GM12891 (cell line): Measurements from ENCODE around the gene GPR22. TPM values are rescaled to one million over a fixed set of nuclear protein-coding genes. Genes with fewer than 3 reads are reported as not detected.

Source experiments
- DNase-seq: peaks from one replicate; pipeline ENCODE4 v3.0.0; 2011; ENCODE audit warnings: low spot score; ENCODE audit not compliant: insufficient read length
- FAIRE-seq: peaks from 2 replicates; lab custom pipeline; 2011; peaks lifted over from hg19 to GRCh38; lab: Jason Lieb, UNC
- PAX5 ChIP-seq: IDR thresholded peaks from 2 replicates; pipeline ENCODE4 v1.6.1; 2011; ENCODE audit warnings: low read length, moderate library complexity, mild to moderate bottlenecking; ENCODE audit not compliant: insufficient read depth, severe bottlenecking
- POLR2A ChIP-seq: IDR thresholded peaks from 2 replicates; pipeline ENCODE4 v1.6.1; 2011; ENCODE audit warnings: low read depth, low read length, control low read depth
- POLR2AphosphoS5 ChIP-seq: IDR thresholded peaks from 2 replicates; pipeline ENCODE4 v1.6.1; 2011; ENCODE audit warnings: low read depth, low read length, control low read depth
- POU2F2 ChIP-seq: IDR thresholded peaks from 2 replicates; pipeline ENCODE4 v1.6.1; 2011; ENCODE audit warnings: low read depth, mild to moderate bottlenecking, control low read depth, low read length, moderate library complexity
- SPI1 ChIP-seq: IDR thresholded peaks from 2 replicates; pipeline ENCODE4 v1.6.1; 2011; ENCODE audit warnings: low read depth, low read length, control low read depth
- TAF1 ChIP-seq: IDR thresholded peaks from 2 replicates; pipeline ENCODE4 v1.6.1; 2011; ENCODE audit warnings: low read depth, low read length, control low read depth
- polyA plus RNA-seq: library from polyadenylated mRNA; unstranded; fragments of >200 nt; gene quantifications from one replicate; pipeline ENCODE4 v1.2.1, GENCODE V29; 2012; ENCODE audit warnings: low read depth, missing spikeins, inconsistent platforms; ENCODE audit not compliant: missing spikeins

Gene GPR22, protein sequence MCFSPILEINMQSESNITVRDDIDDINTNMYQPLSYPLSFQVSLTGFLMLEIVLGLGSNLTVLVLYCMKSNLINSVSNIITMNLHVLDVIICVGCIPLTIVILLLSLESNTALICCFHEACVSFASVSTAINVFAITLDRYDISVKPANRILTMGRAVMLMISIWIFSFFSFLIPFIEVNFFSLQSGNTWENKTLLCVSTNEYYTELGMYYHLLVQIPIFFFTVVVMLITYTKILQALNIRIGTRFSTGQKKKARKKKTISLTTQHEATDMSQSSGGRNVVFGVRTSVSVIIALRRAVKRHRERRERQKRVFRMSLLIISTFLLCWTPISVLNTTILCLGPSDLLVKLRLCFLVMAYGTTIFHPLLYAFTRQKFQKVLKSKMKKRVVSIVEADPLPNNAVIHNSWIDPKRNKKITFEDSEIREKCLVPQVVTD
- polyA plus RNA-seq: 0.04 TPM

DNA sequence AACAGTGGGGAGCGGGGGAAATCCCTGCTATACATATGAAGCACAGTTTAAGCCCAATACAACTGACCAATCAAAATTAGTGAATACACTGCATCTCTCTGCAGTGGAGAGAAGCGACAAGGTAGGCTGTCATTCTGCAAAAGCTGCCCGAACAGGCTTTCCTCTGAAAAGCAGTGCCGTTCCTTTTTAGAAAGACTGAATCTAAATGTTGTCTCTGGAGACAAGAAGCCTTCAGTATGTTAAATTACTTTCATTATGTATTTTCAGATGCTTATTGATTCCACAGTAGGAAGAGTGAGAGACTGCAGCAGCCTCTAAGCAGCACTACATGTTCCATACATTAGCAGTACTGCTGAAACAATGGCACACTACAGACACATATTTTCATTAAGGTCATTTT lies at the start of gene GPR22:
Gene GPR22, plus strand, starts transcription at position 129 of the 400 bp plus-strand sequence. CDS start 4,004 bp downstream, outside the sequence.
- FAIRE-seq (no peak), DNase-seq (no peak)

DNA sequence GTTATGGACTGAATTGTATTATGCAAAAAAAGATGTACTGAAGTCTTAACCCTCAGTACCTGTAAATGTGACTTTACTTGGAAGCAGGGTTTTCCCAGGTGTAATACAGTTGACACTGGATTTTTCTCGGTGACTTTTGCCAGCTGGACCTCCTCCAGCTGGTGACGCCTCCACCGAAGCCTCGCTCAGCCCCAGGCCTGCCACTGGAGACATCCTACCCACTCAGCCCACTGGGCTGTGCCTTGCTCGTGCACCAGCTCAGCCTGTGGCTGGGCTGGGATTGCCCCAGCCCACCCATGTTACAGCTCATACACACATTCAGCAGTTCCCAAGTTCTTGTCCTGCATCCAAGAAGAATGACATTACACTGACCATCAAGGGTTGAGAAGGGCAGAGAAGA lies 42.4 kb upstream of the GPR22 start:
- FAIRE-seq: no peak
- TF ChIP-seq POLR2AphosphoS5 (no peak), TAF1 (no peak), PAX5 (no peak), POU2F2 (no peak), SPI1 (no peak), POLR2A (no peak)
- no peak for DNase-seq

More for the DNA sequence above, at the start of gene GPR22:
- TF ChIP-seq PAX5 (no peak), POLR2A (no peak), POU2F2 (no peak), TAF1 (no peak), POLR2AphosphoS5 (no peak)

DNA sequence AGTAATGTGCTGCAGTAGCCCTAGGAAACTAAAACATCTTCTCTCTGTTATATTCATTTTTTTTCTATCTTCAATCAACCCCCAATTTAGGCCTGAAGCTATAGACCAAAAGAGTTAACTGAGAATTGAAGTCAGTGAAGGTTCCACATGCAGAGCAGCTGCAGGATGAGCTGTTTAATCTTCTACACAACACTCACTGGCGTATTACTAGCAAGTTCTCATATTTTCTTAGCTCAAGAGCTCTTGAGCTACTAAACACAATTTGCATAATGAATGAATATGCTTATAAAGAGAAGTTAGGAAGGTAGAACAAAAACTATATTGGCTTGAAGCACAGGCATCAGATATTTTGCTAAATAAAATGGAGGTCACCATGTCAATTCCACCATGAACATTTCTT lies 41.2 kb upstream of the GPR22 start:
- TF ChIP-seq PAX5 (no peak), POLR2AphosphoS5 (no peak), SPI1 (no peak)
- no peak for DNase-seq
- no peak for FAIRE-seq

DNA sequence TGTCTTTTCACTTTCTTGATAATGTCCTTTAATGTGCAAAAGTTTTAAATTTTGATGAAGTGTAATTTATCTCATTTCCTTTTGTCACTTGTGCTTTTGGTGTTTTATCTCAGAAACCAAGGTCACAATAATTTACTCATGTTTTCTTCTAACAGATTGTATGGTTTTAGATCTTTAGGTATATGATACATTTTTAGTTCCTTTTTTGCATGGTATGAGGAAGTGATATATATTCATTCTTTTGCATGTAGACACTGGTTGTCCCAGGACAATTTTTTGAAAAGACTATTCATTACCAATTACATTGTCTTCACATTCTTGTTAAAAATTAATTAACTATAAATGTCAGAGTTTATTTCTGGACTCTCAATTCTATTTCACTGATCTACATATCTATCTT lies 39.8 kb upstream of the GPR22 start:
- no peak for FAIRE-seq
- DNase-seq: no peak
- TF ChIP-seq SPI1: no peak
- no peak for TF ChIP-seq PAX5
- no peak for TF ChIP-seq POLR2A
- TF ChIP-seq POLR2AphosphoS5: no peak

DNA sequence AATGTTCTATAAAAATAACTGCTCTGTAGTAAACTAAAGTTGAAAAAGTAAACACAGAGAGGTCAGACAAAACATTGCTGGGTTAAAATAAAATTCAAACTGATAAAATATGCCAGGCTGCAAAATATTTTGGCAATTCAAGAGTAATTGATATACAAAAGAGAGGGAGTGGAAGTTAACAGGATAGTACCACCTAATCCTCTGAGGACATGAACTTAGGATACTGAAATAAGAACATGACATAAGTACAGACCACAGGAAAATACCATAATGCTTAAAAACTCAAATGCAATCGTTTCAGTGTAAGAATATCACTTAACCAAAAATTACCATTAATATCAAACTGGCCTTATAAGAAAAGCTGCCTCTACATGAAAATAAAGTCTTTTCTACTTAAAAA lies 37.6 kb upstream of the GPR22 start:
- no peak for TF ChIP-seq POLR2AphosphoS5
- no peak for TF ChIP-seq POLR2A
- no peak for TF ChIP-seq POU2F2
- no peak for TF ChIP-seq SPI1
- no peak for TF ChIP-seq PAX5
- TF ChIP-seq TAF1: no peak
- FAIRE-seq (no peak), DNase-seq (no peak)

DNA sequence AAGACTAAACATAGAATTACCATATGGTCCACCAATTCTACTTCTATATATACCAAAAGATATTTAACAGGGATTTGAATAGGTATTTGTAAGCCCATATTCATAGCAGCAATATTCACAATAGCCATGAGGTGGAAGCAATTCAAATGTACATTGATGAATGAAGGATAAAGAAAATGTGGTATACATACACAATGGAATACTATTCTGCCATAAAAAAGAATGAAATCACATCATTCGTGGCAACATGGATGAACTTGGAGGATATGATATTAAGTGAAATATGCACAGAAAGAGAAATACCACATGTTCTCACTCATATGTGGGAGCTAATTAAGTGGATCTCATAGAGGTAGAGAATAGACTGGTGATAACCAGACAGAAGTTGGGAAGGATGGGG lies 34.1 kb upstream of the GPR22 start:
- DNase-seq: no peak
- no peak for TF ChIP-seq SPI1
- TF ChIP-seq POLR2AphosphoS5: no peak
- TF ChIP-seq POU2F2: no peak
- TF ChIP-seq POLR2A: no peak
- no peak for TF ChIP-seq PAX5
- no peak for TF ChIP-seq TAF1
- FAIRE-seq: no peak

DNA sequence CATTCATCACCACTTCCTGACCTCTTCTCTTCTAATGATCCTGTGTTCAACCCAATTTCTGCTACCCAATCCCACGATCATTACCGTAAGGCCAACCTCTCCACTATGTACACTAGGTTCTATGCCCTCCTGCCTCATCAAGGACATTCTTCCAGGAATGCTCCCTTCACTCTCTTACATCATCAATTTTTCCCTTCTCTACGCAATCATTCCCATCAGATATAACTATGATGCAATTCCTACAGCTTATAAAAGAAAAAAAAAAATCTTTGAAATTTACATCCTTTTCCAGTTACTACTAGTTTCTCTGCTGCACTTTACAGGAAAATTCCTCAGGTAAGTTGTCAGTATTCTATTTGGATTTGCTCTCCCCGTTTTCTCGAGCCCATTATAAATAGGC lies 30.8 kb upstream of the GPR22 start:
- TF ChIP-seq TAF1: no peak
- TF ChIP-seq SPI1: no peak
- TF ChIP-seq PAX5: no peak
- TF ChIP-seq POLR2A: no peak
- no peak for TF ChIP-seq POU2F2
- TF ChIP-seq POLR2AphosphoS5: no peak
- FAIRE-seq (no peak), DNase-seq (no peak)

DNA sequence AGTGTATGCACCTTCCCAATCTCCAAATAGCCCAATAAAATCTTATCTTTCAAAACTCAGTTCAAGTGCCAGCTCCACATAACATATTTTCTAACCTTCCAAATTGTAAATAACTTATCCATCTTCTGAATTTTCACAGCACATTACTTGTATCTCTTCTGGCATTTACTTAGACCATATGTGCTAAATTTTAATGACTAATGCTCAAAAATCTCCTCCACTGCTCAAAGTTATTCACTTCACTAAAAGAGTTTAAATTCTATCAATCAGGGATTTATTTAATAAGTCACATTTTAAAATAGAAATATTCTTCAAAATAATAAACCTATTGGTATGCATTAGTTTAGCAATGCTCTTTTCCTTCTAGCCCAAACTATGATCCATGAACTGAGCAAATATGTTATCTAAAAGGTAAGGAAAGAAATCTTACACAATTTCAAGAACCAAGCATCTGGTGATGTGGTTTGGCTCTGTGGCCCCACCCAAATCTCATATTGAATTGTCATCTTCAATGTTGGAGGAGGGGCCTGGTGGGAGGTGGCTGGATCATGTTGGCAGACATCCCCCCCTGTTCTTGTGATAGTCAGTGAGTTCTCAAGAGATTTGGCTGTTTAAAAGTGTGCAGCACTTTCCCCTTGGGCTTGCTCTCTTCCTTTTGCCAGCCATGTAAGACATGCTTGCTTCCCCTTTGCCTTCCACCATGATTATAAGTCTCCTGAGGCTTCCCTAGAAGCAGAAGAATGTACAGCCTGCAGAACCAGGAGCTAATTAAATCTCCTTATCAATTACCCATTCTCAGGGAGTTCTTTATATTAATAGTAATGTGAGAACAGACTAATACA lies 28.1 kb upstream of the GPR22 start:
- FAIRE-seq (peak; percentile 5), DNase-seq (no peak)
- no peak for TF ChIP-seq SPI1
- TF ChIP-seq POLR2A: no peak
- no peak for TF ChIP-seq POLR2AphosphoS5
- TF ChIP-seq PAX5: no peak
- TF ChIP-seq TAF1: no peak
- no peak for TF ChIP-seq POU2F2

DNA sequence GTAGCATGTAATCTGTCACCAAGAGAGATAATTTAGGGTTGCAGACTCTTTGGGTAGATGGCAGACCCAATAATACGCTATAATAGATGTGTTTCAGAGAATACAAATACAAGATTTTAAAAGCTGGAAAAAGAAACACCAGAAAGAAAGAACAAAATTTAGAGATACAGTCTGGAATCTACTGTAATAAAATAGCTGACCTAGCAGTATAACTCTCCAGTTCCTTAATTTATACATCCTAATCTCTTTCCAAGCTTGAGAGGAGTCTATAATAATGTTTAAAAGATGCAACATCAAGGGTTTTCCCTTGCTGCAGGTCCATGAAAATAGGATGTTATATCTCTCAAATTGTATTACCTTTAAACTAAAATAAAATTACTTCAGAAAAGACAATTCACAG lies 27.2 kb upstream of the GPR22 start:
- DNase-seq (no peak), FAIRE-seq (no peak)
- TF ChIP-seq POLR2A (no peak), TAF1 (no peak), SPI1 (no peak), POLR2AphosphoS5 (no peak), POU2F2 (no peak), PAX5 (no peak)

DNA sequence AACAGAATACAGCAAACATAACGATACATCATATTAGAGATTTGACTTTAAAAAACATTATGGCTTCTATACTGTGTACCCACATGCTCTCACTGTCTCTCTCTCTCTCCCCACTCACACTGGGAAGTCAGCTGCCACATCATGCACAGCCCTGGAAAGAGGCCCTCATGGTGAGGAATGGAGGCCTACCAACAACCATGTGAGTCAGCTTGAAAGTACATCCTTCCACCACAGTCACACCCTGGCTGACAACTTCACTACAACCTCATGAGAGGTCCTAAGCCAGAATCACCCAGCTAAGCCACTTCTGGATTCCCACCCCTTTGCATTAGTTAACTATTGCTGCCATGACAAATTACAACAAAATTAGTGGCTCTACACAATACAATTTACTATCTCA lies 23.3 kb upstream of the GPR22 start:
- DNase-seq: no peak
- FAIRE-seq: no peak
- TF ChIP-seq POLR2AphosphoS5 (no peak), SPI1 (no peak), TAF1 (no peak), POU2F2 (no peak), POLR2A (no peak), PAX5 (no peak)
